HG03064 (cell line): Measurements from ENCODE around the gene GINS2.

Source experiments
- ATAC-seq: cut with Tn5 transposase; IDR thresholded peaks from one replicate; pipeline ENCODE4 v1.9.1; 2021; ENCODE audit warnings: low read depth; ENCODE audit not compliant: unreplicated experiment

The GINS2 gene

DNA sequence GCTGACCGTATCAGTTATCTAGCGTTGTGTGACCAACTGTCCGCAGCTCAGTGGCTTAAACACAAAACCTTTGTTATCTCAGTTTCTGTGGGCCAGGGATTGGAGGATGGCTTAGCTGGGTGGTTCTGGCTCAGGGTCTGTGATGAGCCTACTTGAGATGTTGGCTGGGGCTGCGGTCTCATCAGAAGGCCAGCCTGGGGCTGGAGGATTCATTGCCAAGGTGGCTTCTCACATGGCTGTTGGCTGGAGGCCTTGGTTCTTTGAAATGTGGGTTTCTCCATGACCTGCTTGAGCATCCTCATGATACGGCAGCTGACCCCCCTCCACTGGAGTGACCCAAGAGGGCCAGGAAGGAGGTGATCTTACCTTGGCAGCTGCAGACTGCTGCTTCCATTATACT, 58.9 kb downstream of the GINS2 start:
- no peak for ATAC-seq

DNA sequence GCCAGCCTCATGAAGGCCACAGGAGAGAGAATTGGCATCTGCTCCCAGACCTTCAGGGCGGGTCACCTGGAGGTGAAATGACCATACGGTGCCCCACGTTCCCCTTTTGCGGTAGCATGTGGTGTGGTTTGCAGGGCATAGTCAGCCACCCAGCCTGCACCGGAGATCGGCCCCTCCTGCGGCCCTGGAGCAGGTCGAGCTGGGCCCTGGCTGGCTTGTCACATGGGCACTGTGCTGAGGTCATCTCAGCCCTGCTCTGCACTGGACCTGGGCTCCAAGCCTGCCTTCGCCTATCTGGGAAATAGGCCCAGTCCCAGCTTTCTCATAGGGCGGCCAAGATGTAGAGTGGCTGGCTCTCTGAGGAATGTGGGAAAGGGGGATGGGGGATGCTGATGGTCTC, 59.4 kb downstream of the GINS2 start:
- no peak for ATAC-seq

DNA sequence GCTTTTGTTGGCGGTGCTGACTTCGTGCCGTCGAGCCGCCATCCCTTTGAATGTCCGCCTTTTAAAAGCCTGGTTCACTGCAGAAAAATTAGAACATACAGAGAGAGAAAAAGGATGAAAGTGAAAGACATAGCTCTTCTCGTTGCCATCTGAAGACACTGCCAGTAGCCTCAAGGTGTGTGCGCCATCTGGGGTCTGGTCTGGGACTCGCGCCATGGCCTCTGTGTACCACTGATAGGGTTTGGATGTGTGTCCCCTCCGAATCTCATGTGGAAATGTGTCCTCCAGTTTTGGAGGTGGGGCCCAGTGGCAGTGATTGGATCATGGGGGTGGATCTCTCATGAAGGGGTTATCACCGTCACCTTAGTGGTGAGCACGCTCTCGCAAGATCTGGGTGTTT, 60.1 kb downstream of the GINS2 start:
- no peak for ATAC-seq

DNA sequence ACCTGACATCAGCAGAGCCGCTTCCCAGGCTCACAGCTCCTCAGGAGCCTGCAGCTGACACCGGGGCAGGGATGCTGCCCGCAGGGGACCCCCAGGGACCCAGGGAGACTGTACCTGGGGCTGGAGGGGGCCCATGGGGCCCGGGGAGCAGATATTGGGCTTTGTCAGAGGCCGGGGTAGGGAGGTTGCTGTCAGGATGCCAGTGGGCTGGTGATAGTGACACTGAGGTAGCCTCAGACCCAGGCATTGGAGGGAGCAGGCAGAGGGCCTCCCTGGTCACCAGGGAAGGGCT, 60.5 kb downstream of the GINS2 start:
- no peak for ATAC-seq

DNA sequence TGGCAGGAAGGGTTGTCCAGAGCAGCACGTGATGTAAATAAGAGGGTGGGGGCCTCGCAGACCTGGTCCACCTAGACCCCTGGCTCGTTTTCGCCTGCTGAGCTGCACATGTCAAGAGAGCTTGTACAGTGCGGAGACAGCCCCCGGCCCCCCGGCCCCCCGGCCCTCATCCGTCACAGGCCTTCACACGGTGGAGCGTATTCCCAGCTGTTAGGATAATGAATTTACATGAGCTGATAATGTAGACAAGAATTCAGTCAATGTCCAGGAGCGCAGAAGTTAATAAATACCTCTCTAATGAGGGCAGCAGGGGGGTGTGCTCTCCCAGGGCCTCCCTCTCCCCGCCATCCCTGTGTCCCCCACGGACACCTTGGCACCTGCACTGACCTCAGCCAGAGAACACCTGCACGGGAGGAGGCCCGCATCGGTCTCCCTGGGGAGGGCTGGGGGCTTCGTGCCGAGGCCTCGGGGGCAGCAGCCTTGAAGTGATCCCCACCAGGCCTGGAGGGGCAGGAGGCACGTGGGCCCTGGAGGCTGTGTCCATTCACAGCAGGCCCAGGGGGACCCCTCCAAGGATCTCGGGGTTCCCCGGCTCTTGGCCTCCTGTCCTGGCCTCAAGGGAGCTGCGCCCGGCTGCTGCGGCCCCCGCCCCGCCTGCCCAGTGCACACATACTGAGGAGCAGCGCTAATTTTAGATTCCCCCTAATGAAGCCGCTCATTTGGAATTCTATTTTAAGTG, 61.1 kb downstream of the GINS2 start:
- ATAC-seq, result no peak

DNA sequence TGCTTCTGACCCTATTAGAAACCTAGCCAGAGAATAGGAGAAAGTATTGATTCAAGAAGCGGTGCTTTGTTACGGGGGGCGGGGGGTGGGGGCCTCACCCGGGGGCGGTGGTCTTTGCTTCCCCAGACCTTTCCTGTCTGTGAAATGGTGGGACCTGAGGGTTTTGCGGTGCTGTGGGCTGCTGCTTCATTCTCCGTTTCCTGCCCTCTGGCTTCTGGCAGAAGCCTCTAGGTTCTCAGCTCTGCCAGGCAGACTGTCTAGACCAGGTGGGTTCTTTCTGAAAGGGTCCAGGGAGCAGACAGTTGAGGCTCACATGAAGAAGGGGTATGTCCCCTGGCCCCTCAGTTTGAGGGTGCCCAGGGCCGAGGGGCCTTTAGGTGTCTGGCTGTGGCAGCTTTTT, 61.7 kb downstream of the GINS2 start:
- no peak for ATAC-seq
